BE2C (cell line): ENCODE data around the gene DFFB.

Experiments used
- DNase-seq: peaks from one replicate; pipeline ENCODE4 v3.0.0-alpha.2; 2020
- H3K27me3 ChIP-seq: fragments of 250-450 bp; sonication (Bioruptor Pico); 2 replicates; pipeline ENCODE4 v1.5.1; 2020; ENCODE audit warnings: mild to moderate bottlenecking
- H3K36me3 ChIP-seq: fragments of 250-450 bp; sonication (Bioruptor Pico); 2 replicates; pipeline ENCODE4 v1.5.1; 2020; ENCODE audit warnings: mild to moderate bottlenecking
- H3K4me1 ChIP-seq: fragments of 250-450 bp; sonication (Bioruptor Pico); 2 replicates; pipeline ENCODE4 v1.5.1; 2020
- H3K4me3 ChIP-seq: 2 replicates; pipeline ENCODE4 v1.5.1; 2011; ENCODE audit warnings: low read depth, low read length
- H3K9me3 ChIP-seq: fragments of 250-450 bp; sonication (Bioruptor Pico); 2 replicates; pipeline ENCODE4 v1.5.1; 2020
- CTCF ChIP-seq: IDR thresholded peaks from 2 replicates; pipeline ENCODE4 v1.5.1; 2012; ENCODE audit warnings: mild to moderate bottlenecking, low read depth, low read length

Gene DFFB

GRCh38 chr1:3921765-3922164 is 64.5 kb downstream of the DFFB start:
- no peak for DNase-seq
- no peaks in the 10 kb centered on the region for H3K4me1 ChIP-seq
- H3K36me3 ChIP-seq, result no peaks in the 10 kb centered on the region
- H3K27me3 ChIP-seq, result no peaks in the 10 kb centered on the region
- no peak overlapping the region for H3K4me3 ChIP-seq
- no peak for TF ChIP-seq CTCF
- H3K9me3 ChIP-seq, result no peaks in the 10 kb centered on the region

DNA sequence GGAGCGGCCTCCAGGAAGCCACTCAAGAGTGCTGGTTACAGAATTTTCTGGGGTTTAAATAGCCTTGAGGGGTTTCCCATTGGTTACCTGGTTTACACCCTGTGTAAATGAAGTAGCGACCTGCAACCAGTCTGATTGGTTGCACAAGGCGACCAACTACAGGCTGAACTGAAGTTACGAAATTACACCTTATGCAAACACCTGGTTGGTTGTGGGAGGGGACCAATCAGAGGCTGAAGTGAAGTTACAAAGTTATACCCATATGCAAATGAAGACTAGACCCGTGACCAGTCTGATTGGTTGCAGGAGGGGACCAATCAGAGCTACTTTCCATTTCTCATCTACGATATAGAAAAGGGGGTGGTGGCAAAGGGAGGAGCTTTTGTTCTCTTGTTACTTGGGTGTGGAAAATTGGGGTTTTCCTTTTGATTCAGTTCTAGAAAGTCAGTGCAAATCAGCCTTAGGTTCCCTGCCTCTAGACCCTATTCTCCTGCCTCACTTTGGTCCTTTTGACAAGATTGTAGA is 65.0 kb downstream of the DFFB start:
- Histone ChIP-seq H3K36me3 (no peaks in the 10 kb centered on the region), H3K27me3 (no peaks in the 10 kb centered on the region), H3K9me3 (no peaks in the 10 kb centered on the region), H3K4me3 (no peak overlapping the region), H3K4me1 (no peaks in the 10 kb centered on the region)
- DNase-seq, result no peak
- no peak for TF ChIP-seq CTCF

DNA sequence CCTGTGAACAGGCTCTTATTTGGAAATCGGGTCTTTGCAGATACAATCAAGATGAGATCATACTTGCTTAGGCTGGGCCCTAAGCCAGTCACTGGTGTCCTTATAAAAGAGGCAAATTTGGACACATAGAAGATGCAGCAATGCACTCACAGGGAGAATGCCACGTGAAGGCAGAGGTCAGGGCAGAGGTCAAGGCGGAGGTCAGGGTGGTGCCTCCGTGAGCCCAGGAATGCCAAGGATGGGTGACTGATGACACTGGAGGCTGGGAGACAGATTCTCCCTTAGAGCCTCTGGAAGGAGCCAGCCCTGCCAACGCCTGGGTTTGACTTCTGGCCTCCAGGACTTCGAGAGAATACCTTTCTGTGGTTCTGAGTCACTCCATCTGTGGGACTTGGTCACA is 65.6 kb downstream of the DFFB start:
- Histone ChIP-seq H3K36me3 (no peaks in the 10 kb centered on the region), H3K27me3 (no peaks in the 10 kb centered on the region), H3K4me3 (no peak overlapping the region), H3K9me3 (no peaks in the 10 kb centered on the region), H3K4me1 (no peaks in the 10 kb centered on the region)
- no peak for DNase-seq
- no peak for TF ChIP-seq CTCF

DNA sequence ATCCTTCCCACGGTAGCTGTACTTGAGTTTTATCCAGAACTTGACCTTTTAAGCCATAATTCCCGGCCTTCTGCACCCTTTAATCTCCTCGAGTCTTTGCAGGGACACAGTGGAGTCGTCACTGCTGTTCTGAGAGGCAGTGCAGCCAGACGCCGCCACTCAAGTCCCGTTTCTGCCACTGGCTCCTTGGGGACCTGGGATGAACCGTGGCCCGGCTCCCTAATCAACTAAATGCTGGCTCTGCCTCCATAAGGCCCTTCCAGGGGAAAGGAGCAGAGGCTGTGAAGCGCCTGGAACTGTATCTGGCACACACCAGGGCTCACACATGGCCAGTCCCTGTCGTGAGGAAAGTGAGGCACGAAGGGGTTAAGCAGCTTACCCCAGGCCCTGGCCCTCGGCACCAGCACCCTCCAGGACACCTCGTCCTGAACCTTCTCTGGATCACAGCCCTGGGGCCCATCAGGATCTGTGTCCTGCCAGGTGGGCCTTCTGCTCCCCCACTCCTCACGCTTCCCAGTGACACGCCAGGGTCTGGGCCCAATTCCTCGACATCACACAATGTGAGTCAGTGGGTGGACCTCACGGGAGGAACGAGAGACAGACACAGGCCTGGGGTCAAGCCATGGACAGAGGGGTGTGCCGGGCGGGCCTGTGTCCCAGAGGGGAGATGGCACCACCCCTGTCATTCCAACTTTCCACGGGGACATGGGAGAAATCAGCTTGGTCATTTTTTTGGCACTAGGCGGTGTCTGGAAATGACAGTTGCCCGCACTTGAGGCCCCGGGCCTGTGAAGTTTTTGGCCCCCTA is 66.3 kb downstream of the DFFB start:
- Histone ChIP-seq H3K36me3 (no peaks in the 10 kb centered on the region), H3K27me3 (no peaks in the 10 kb centered on the region), H3K4me1 (no peaks in the 10 kb centered on the region), H3K4me3 (no peak overlapping the region), H3K9me3 (no peaks in the 10 kb centered on the region)
- DNase-seq, result no peak
- TF ChIP-seq CTCF, result no peak

- Histone ChIP-seq H3K36me3 (no peaks in the 10 kb centered on the region), H3K4me3 (no peak overlapping the region), H3K27me3 (no peaks in the 10 kb centered on the region), H3K9me3 (no peaks in the 10 kb centered on the region), H3K4me1 (no peaks in the 10 kb centered on the region)
- no peak for TF ChIP-seq CTCF
- no peak for DNase-seq
These were observed 67.0 kb downstream of the DFFB start for GRCh38 chr1:3924186-3924824.

DNA sequence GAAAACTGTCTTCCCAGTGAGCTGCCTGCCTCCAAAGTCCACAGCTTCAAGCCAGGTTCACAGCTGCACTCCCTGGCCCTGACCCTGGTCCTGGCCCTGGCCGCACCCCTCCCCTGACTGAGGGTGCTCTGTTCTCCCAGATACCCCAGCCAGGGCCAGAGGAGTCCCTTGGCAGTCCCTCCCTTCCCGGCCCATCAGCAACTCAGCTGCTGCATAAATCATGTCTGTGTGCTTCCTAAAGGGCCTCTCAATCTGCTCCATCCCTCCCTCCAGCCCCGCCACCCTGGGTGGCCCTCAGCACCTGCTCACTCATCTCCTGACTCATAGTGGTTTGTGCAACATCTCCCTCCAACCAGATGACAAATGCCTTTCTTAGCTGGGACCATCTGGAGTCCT is 67.5 kb downstream of the DFFB start:
- no peak for DNase-seq
- Histone ChIP-seq H3K36me3 (no peaks in the 10 kb centered on the region), H3K4me3 (no peak overlapping the region), H3K27me3 (no peaks in the 10 kb centered on the region), H3K4me1 (no peaks in the 10 kb centered on the region), H3K9me3 (no peaks in the 10 kb centered on the region)
- TF ChIP-seq CTCF, result no peak
